GM12873 (cell line): ENCODE results near the gene IMMP2L.

Experiments
- CTCF ChIP-seq: IDR thresholded peaks from 2 replicates; pipeline ENCODE4 v1.5.1; 2012; ENCODE audit warnings: low read depth, mild to moderate bottlenecking, moderate library complexity, low read length, control low read depth; ENCODE audit not compliant: insufficient read depth; ENCODE audit errors: missing control alignments

Gene IMMP2L

GRCh38 chr7:111239437-111239836 is 322.9 kb downstream of the IMMP2L start:
- TF ChIP-seq CTCF, result no peak

- no peak for TF ChIP-seq CTCF
Measured at GRCh38 chr7:111238886-111239285, 323.4 kb downstream of the IMMP2L start.

GRCh38 chr7:111235709-111236108 is 326.6 kb downstream of the IMMP2L start:
- TF ChIP-seq CTCF, result no peak

GRCh38 chr7:111232249-111233084 is 329.8 kb downstream of the IMMP2L start:
- TF ChIP-seq CTCF, result no peak

- no peak for TF ChIP-seq CTCF
Measured at GRCh38 chr7:111229916-111230315, 332.4 kb downstream of the IMMP2L start.

GRCh38 chr7:111229181-111229740 is 333.0 kb downstream of the IMMP2L start:
- no peak for TF ChIP-seq CTCF

GRCh38 chr7:111228437-111228836 is 333.9 kb downstream of the IMMP2L start:
- no peak for TF ChIP-seq CTCF
